Activated CD4-positive, alpha-beta T cell treated with anti-CD3 and anti-CD28 coated beads for 24 hours (primary cell): ENCODE measurements around the gene INTS7.

Experiments
- DNase-seq, 2 donors: peaks; one replicate each; pipeline ENCODE4 v3.0.0-alpha.2; 2020; ENCODE audit warnings: low read depth in 2 of 2

INTS7 gene

DNA sequence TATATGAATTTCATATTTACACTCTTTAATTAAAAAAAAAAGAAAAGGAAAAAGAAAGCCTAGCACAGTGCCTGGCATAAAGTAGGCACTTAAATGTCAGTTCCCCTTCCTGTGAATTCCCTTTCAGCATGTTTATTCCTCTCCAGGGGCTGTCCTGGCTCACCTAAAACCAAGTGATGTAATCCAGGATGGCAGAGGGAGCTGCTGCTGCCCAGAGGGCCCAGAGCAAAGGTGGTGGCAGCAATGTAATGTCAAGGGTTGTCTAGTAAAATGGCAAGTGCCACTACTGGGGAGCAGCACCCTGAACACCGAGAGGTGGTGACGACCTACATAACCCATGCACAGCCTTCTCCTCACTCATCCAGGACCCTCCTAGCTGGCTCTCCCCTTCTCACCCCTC lies 126.4 kb downstream of the INTS7 start:
- DNase-seq = no peak

DNA sequence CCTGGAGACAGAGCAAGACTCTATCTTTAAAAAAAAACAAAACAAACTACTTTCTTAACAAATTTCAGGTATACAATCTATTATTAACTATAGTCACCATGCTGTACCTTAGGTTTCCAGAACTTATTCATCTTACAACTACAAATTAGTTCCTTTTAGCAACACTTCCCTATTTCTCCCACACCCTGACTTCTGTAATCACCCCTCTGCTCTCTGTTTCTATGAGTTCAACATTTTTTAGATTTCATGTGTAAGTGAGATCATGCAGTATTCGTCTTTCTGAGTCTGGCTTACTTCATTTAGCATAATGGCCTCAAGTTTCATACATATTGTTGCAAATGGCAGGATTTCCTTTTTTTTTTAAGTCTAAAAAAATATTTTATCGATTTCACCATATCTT lies 126.9 kb downstream of the INTS7 start:
- DNase-seq = no peak

DNA sequence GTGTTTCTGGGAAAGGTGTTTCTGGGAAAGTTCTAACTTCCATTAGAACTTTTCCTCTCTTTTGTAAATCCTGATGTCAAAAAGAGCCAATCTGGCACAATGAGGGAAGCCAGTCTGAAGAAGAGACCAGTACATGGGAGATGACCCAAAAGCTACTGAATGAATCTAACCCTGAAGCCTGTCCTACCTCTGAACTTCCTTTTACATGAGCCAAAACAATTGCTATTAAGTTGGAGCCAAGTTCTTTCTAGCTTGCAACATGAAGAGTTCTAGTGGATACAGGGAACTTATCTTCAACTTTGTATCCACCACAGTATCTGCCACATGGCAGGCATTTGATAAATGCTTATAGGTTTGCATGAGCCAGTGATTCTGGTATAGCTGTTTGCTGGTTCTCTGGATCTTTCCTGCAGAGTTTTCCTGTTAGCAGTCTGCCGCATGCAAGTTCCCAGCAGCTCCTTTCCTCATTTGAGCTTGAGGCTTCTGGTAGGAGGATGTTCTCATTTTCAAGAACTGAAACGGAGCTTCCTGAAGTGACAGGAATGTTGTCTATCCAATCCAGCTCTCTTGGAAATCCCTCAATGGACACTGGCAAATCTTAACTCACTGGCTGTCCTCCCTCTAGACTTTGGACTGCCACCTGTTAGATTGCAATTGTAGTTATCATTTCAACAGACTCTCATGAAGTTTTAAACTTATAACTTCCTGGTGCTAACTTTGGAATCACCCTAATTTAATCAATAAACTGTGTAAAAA lies 131.7 kb downstream of the INTS7 start:
- DNase-seq = no peak

DNA sequence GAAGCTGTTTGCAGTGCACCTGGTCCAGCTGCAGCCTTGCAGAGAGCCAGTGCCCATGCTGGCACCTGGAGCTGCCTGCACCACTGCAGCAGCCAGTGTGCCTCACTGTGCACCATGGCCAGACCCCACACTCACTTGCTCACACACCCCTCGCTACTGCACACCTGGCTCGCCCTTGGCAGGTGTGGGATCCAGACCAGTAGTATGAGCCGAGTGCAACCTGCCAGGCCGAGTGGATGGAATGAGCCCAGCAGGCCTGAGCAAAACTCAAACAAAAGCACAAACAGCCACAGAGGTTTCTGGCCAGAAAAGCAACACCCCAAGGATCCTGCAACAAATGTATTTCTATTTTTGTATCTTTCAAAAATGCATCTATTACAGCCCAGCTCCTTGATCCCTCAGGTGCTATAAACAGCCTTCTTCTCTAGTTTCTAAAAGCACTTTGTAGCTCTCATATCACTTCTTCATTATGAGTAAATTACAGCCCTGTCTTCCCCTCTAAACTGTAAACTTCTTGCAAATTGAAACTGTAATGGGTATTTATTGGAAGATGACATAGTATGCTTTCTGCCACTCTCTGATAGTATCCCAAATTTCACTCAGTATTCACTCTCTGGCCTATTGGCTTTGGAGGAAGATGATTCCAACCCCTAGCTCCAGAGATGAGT lies 132.6 kb downstream of the INTS7 start:
- DNase-seq = no peak

DNA sequence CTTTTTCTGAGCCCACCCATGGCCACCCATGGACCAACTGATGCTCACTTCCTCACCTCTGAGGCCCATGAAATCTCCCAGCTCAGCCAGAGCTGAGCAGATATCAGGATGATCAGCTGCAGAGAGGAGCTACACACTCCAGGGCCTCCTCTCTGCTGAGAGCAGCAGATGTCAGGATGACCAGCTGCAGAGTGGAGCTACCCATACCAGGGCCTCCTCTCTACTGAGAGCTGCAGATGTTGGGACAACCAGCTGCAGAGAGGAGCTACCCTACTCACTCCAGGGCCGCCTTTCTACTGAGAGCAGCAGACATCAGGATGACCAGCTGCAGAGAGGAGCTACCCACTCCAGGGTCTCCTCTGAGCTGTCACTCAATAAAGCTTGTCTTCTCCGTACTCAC lies 133.4 kb downstream of the INTS7 start:
- DNase-seq = no peak

DNA sequence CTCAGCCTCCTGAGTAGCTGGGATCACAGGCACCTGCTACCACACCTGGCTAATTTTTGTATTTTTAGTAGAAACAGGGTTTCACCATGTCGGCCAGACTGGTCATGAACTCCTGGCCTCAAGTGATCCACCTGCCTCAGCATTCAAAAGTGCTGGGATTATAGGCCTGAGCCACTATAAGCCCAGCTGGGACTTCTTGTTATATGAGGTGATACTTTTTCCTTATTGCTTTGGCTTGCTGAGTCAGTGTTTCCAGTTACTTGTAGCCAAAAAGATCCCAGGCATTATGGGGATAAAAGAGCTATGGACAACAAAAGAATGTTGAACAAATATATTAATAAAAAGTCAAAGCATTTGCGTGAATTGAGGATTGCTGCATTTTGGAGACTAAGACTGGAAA lies 134.9 kb downstream of the INTS7 start:
- DNase-seq = no peak

DNA sequence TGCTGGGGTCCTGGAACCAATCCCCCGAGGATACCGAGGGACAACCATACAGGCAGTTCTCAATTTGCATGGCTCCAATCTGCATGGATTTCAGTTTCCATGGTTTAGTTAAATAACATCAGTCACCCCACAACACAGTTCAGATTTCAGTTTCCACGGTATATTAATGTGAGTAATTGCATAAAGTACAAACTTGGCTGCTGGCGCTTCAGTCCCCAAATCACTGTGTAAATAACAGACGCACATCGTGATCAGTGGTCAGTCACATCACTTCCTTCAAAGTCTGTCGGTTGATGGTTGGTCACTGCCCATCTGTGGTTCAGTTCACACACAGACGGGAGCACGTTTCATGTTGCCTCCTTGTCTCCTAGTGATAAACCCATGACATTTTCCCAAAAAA lies 138.4 kb downstream of the INTS7 start:
- DNase-seq = no peak

DNA sequence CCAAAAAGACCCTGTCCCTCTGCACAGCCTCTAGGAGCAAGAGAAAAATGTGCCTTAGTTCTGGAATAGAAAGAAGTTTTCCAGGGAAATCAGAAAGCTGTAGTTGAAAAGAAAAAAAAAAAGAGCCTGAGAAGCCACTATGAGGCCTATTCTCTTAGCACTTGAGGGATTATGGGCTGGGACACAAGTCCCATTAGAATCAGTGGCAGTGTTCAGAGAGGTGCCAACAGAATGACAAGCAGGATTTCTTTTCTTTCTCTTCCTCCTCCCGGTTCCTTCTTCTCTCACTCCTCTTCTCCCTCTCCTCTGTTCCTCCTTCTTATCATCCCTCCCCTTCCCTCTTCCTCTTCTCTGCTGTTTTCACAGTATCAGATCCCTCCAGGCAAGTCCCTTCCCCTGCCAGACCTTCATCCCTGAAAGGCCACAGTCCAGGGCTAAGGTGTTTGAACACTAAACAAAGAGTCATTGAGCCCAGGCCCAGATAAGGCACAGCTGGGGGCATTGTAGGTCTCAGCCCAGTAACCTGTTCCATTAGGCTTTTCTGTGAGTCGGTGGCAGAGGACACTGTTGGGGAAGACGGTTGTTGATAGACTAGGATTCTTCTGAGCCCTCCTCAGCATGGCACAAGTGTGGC lies 140.1 kb downstream of the INTS7 start:
- DNase-seq = no peak

DNA sequence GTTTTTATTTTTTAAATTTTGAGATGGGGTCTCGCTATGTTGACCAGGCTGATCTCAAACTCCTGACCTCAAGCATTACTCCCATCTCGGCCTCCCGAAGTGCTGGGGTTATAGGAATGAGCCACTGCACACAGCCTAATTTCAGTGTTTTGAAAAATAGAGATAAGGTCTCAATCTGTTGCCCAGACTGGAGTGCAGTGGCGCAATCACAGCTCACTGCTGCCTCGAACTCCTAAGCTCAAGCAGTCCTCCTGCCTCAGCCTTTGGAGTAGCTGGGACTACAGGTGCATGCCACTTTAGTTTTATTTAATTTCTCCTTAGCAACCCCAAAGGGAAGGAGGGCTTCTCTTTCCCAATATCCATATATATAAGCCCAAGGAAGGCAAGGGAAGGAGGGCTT lies 141.0 kb downstream of the INTS7 start:
- no peak for DNase-seq

DNA sequence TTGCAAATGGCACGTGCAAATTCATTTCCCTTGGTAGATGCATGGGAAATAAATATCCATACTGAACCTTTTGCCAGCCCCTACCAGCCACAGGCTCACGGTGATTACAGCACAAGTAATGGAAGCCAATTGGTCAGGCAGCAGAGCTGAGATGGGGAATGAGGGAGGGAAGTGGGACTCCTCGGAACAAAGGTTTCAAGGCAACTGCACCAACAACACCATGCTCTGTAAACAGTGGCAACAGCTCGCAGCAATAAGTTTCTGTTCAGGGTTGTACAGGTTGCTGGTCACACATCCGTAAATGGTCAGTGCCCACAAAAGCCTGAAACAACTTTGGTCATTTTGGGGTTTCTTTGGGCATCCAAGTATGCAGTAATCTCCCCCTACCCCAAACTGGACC lies 142.1 kb downstream of the INTS7 start:
- DNase-seq = no peak

DNA sequence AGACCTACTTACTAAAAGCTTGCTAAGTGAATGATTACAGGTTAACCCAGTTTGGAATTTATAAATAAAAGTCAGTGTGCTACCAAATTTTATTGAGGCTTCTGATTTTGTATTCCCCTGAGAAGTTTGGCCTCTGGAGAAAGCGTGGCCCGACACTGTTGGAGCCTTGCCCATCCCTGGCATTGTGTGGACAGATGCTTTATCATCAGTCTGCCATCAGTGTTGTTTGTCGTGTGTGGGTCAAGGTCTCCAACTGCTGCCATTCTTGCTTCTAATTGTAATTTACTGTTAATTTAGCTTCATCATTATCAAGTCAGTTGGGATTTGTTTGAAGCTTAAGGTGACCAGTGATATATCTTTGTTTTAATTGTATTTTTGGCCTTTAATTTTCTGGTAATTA lies 142.8 kb downstream of the INTS7 start:
- no peak for DNase-seq

DNA sequence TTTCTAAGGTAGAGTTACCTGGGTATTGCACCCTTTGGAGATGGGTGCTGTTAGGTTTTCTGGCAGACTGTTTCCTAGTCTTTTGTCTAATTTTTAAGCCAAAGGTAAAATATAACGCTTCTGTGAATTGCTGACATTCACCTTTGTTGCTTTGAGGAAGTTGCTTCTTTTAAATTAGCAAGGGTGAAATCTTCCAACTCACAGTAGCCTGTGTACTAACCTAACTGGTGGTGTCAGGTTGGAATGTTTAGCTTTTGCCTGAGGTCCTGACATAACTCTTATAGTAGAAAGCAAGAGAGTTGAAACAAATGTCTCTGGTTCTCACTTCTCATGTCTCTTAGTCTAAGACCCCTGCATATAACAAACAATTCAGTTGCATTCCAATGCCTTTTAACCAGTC lies 143.6 kb downstream of the INTS7 start:
- DNase-seq = no peak
